Transverse colon (tissue), 4 donors: ENCODE results near the gene TBCD. TPM values are rescaled to one million over a fixed set of nuclear protein-coding genes. Genes with fewer than 3 reads are reported as not detected.
A peak's percentile ranks its signal among the peaks of the same experiment; 100 is the strongest.
"Not testable (repeated sequence)": the region's sequence is repeated elsewhere in the genome, so short reads cannot be mapped to it uniquely, and the experiment has no call there.

Experiments
- DNase-seq: peaks from one replicate; pipeline ENCODE4 v3.0.0-alpha.2; 2019
- H3K27ac ChIP-seq, 4 donors: fragments of 200-600 bp; sonication (generic); 2 replicates each; pipeline ENCODE4 v1.5.1; 2016 to 2018; ENCODE audit warnings: inconsistent platforms in 4 of 4
- H3K27me3 ChIP-seq: fragments of 200-600 bp; sonication (generic); 2 replicates; pipeline ENCODE4 v1.5.1; 2017; ENCODE audit warnings: inconsistent platforms
- H3K36me3 ChIP-seq, 4 donors: fragments of 200-600 bp; sonication (generic); 2 replicates each; pipeline ENCODE4 v1.5.1; 2017 to 2019; ENCODE audit warnings: inconsistent platforms in 4 of 4
- H3K4me1 ChIP-seq, 4 donors: fragments of 200-600 bp; sonication (generic); 2 replicates each; pipeline ENCODE4 v1.5.1; 2017 to 2020; ENCODE audit warnings: inconsistent platforms in 4 of 4
- H3K4me3 ChIP-seq, 4 donors: fragments of 200-600 bp; sonication (generic); 1 replicate in 1 of 4; 2 replicates in 3 of 4; pipeline versions ENCODE4 v1.5.1 to v1.6.1; 2017 to 2019; ENCODE audit warnings: inconsistent platforms in 4 of 4
- H3K9me3 ChIP-seq, 2 donors: fragments of 200-600 bp; sonication (generic); 2 replicates each; pipeline ENCODE4 v1.5.1; 2017 to 2019; ENCODE audit warnings: inconsistent platforms in 2 of 2
- EP300 ChIP-seq: sonication (generic); formaldehyde crosslinking; IDR thresholded peaks from one replicate; pipeline ENCODE4 v1.6.1; 2017; ENCODE audit warnings: antibody characterized with exemption, low read depth
- POLR2A ChIP-seq: fragments of 450-650 bp; IDR thresholded peaks from one replicate; pipeline ENCODE4 v1.6.1; 2016; ENCODE audit warnings: antibody characterized with exemption, mild to moderate bottlenecking, moderate library complexity
- POLR2AphosphoS5 ChIP-seq, 3 donors: sonication (generic); formaldehyde crosslinking; IDR thresholded peaks; one replicate each; pipeline ENCODE4 v1.6.1; 2016; ENCODE audit warnings: antibody characterized with exemption in 3 of 3
- WGBS, 2 donors: methylation state at CpG; one replicate each; pipeline ENCODE4 v1.1.5; 2018; ENCODE audit warnings: low coverage in 1 of 2; 5-methylcytosine and 5-hydroxymethylcytosine counted together
- in situ Hi-C, 4 donors: fragments of 200-750 bp; cut with MboI; loops; one replicate each; pipeline versions ENCODE4 v1.15.0 to v1.15.1; 2017; ENCODE audit warnings: low sequenced_read_pairs in 3 of 4, low pct_ligation_motif_present in 1 of 4, low pct_unique_long_range_greater_than_20kb in 1 of 4
- intact Hi-C: fragments of 100-400 bp; cut with DNase I; formaldehyde crosslinking; loops from one replicate; pipeline ENCODE4 v1.15.1; 2023; ENCODE audit warnings: low total_unique reads
- total RNA-seq, 4 donors: library from RNA; depleted of rRNA; stranded (reverse); fragments of >200 nt; gene quantifications; one replicate each; pipeline ENCODE4 v1.1.0, GENCODE V29; 2016
- TF ChIP-seq, protein P1 (sequence below), 5 experiments: fragments of 200-600 bp in 3 of 5; fragments of 450-650 bp in 2 of 5; sonication (generic) in 3 of 5; IDR thresholded peaks; 1 replicate in 2 of 5; 2 replicates in 3 of 5; pipeline ENCODE4 v1.5.1; 2016 to 2017; ENCODE audit warnings: antibody characterized with exemption in 5 of 5, inconsistent platforms in 3 of 5, mild to moderate bottlenecking in 2 of 5, moderate library complexity in 1 of 5

Gene TBCD
- total RNA-seq, 4 donors from 2014 or later, result 38.6 to 104 (median 39.8) TPM

DNA sequence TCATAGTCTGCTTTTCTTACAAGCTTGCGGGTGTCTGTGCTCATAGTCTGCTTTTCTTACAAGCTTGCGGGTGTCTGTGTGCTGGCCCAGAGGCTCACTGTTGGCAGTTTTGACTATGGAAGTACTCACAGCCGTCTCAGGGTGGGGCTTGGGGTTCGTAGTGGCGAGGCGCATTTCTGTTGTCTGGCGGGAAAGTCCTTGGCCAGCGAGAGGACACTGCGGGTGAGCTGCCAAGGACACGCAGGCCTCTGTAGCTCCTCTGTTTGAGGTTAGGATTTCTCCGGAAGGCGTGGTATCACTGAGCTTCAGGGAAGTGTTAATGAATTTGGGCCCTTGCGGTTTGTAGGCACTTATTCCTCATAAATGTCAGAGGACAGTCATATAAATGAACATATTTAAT is 13.5 kb downstream of the TBCD start:
- no peaks in the 10 kb centered on the region for H3K9me3 ChIP-seq
- DNase-seq, result no peak
- TF ChIP-seq POLR2AphosphoS5 (IDR thresholded peaks at IDR 0.05) (no peak), POLR2A (no peak), EP300 (no peak)
- TF ChIP-seq, protein P1, sequence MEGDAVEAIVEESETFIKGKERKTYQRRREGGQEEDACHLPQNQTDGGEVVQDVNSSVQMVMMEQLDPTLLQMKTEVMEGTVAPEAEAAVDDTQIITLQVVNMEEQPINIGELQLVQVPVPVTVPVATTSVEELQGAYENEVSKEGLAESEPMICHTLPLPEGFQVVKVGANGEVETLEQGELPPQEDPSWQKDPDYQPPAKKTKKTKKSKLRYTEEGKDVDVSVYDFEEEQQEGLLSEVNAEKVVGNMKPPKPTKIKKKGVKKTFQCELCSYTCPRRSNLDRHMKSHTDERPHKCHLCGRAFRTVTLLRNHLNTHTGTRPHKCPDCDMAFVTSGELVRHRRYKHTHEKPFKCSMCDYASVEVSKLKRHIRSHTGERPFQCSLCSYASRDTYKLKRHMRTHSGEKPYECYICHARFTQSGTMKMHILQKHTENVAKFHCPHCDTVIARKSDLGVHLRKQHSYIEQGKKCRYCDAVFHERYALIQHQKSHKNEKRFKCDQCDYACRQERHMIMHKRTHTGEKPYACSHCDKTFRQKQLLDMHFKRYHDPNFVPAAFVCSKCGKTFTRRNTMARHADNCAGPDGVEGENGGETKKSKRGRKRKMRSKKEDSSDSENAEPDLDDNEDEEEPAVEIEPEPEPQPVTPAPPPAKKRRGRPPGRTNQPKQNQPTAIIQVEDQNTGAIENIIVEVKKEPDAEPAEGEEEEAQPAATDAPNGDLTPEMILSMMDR (IDR thresholded peaks at IDR 0.05), result no peak
- intact Hi-C loops, result no loop called here
- no peaks in the 10 kb centered on the region for H3K27me3 ChIP-seq
- WGBS, 2 donors, result 40 to 69% methylated on average over 1 to 12 of the region's 13 CpGs
- no peak overlapping the region for H3K27ac ChIP-seq
- in situ Hi-C loops, result loop anchor here in 3 of 4 donors (10.0 to 25.0 kb wide), 3 partner anchors 101 to 111 kb away; no protein-coding TSS in a partner anchor
- no peak overlapping the region for H3K4me3 ChIP-seq
- peaks cover 0 to 20% (median 0%) of the 10 kb centered on the region in 4 donors for H3K4me1 ChIP-seq
- H3K36me3 ChIP-seq, result no peaks in the 10 kb centered on the region

DNA sequence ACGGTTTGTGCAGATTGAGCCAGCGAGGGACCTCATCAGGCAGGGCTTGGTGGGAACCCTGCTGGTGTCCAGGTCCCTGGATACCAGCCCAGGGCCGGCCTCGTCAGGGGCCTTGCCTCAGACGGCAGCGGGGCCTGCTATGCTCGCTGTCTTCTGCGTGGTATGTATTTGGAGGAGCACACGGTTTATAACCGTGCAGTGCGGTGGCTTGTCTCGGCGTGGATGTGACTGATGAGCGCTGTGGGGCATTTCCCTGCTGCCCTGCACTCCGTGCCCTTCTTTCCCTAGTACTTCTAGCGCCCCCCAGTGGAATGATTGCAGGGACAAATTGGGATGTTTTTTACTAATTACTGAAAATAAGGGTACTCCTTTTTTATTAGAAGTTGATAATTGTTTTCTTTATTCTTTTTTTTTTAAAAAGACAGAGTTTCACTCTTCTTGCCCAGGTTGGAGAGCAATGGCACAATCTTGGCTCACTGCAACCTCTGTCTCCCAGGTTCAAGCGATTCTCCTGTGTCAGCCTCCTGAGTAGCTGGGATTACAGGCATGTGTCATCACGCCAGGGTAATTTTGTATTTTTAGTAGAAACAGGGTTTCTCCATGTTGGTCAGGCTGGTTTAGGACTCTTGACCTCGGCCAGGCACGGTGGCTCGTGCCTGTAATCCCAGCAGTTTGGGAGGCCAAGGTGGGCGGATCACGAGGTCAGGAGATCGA is 15.3 kb downstream of the TBCD start:
- Histone ChIP-seq H3K27ac (peak overlapping the region in 1 of 4 donors; percentile 40), H3K9me3 (no peaks in the 10 kb centered on the region), H3K27me3 (no peaks in the 10 kb centered on the region), H3K4me1 (peaks cover 0 to 21% (median 3%) of the 10 kb centered on the region in 4 donors), H3K36me3 (no peaks in the 10 kb centered on the region), H3K4me3 (no peak overlapping the region)
- 75 to 77% methylated on average over 8 to 23 of the region's 24 CpGs for WGBS, 2 donors
- in situ Hi-C loops, result loop anchor here in 3 of 4 donors (10.0 to 25.0 kb wide), 3 partner anchors 102 to 112 kb away; no protein-coding TSS in a partner anchor
- TF ChIP-seq EP300, result no peak
- TF ChIP-seq, protein P1 (IDR thresholded peaks at IDR 0.05), result peak; percentile 58 to 74 (median 69)
- intact Hi-C loops, result no loop called here
- peak; percentile 72 for DNase-seq

DNA sequence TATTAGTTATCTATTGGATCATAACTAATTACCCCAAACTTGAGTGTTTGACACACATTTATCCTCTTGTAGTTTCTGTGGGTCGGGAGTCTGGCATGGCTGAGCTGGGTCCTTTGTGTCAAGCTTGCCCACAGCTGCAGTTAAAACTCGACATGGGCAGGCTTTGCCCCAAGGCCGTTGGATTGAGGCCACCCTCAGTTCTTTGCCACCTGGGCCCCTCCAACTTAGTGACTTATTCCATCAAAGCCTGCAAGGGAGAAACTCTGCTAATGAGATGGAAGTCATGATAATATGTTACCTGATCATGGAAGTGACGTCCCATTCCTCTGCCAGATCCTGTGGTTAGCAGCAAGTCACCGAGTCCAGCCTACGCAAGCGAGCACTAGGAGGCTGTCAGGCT is 17.2 kb downstream of the TBCD start:
- intact Hi-C loops, result no loop called here
- H3K36me3 ChIP-seq, result no peaks in the 10 kb centered on the region

DNA sequence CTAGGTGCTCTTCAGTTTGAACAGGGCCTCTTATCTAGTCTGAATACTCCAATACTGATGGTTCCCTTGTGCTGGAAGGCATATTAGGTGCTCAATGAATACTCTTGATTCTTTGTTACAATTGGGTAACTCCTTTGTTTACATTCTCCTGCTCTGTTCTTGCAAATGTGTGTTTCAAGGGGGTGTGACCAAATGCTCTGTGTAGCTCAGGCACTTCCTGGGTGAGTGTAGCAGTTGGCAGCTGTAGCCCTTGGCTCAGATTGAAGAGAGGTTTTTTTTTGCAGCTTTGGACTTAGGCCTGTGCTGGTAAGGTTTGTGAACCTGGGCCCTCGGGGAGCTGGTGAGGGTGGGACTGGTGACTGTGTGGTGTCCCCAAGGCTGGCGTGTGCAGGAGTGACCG is 20.2 kb downstream of the TBCD start:
- 38% methylated on average over 3 of the region's 3 CpGs; no CpG with 5 or more reads in 1 of the 2 donors for WGBS, 2 donors
- H3K27me3 ChIP-seq, result no peaks in the 10 kb centered on the region
- H3K36me3 ChIP-seq, result no peaks in the 10 kb centered on the region
- no peak overlapping the region for H3K4me3 ChIP-seq
- in situ Hi-C loops, result loop anchor here in 1 of 4 donors (25.0 kb wide), 1 partner anchor 110 kb away; no protein-coding TSS in a partner anchor
- no peaks in the 10 kb centered on the region for H3K9me3 ChIP-seq
- peak; percentile 62 for DNase-seq
- intact Hi-C loops, result loop anchor here (5.0 to 10.0 kb wide), 2 partner anchors 107 to 420 kb away; no protein-coding TSS in a partner anchor
- H3K4me1 ChIP-seq, result peaks cover 7 to 24% (median 9%) of the 10 kb centered on the region in 4 donors
- peak; percentile 57 for TF ChIP-seq EP300
- peak in 2 of 3 donors; percentile 59 to 62 for TF ChIP-seq POLR2AphosphoS5 (IDR thresholded peaks at IDR 0.05)
- TF ChIP-seq, protein P1 (IDR thresholded peaks at IDR 0.05), result no peak
- TF ChIP-seq POLR2A, result no peak
- peak overlapping the region; percentile 60 to 71 (median 65) for H3K27ac ChIP-seq

More for the DNA sequence above, 17.2 kb downstream of the TBCD start:
- peaks cover 0 to 26% (median 7%) of the 10 kb centered on the region in 4 donors for H3K4me1 ChIP-seq
- H3K9me3 ChIP-seq, result no peaks in the 10 kb centered on the region
- no peak overlapping the region for H3K27ac ChIP-seq
- no peak overlapping the region for H3K4me3 ChIP-seq
- DNase-seq, result no peak
- TF ChIP-seq EP300 (no peak), POLR2AphosphoS5 (IDR thresholded peaks at IDR 0.05) (no peak), POLR2A (no peak)
- TF ChIP-seq, protein P1 (IDR thresholded peaks at IDR 0.05), result no peak
- H3K27me3 ChIP-seq, result no peaks in the 10 kb centered on the region
- WGBS, 2 donors, result 92 to 97% methylated on average over 4 to 7 of the region's 7 CpGs
- in situ Hi-C loops, result loop anchor here in 3 of 4 donors (10.0 to 25.0 kb wide), 3 partner anchors 104 to 114 kb away; no protein-coding TSS in a partner anchor

DNA sequence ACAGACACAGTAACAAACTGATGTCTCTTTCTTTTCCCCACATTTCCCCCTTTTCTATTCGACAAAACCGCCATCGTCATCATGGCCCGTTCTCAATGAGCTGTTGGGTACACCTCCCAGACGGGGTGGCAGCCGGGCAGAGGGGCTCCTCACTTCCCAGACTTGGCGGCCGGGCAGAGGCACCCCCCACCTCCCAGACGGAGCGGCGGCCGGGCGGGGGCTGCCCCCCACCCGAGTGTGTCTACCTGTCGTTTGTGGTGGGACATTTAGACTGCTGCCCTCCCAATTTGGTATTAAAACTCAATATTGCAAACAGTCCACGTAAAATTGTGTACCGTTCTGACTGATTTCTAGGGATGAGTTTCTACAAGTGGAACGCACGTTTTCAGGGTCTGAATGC is 22.6 kb downstream of the TBCD start:
- not testable (repeated sequence) for H3K36me3 ChIP-seq, H3K27me3 ChIP-seq, H3K27ac ChIP-seq, H3K4me3 ChIP-seq, H3K9me3 ChIP-seq, DNase-seq
- in situ Hi-C loops (loop anchor here in 1 of 4 donors (25.0 kb wide), 1 partner anchor 112 kb away; no protein-coding TSS in a partner anchor), intact Hi-C loops (loop anchor here (5.0 to 10.0 kb wide), 2 partner anchors 110 to 422 kb away; no protein-coding TSS in a partner anchor)
- 80 to 84% methylated on average over 2 to 19 of the region's 19 CpGs for WGBS, 2 donors
- H3K4me1 ChIP-seq, result peaks cover 7 to 22% (median 9%) of the 10 kb centered on the region in 4 donors
